NT2/D1 (cell line): ENCODE results near the gene CLK2.

Source experiments
- DNase-seq: peaks from one replicate; pipeline ENCODE4 v3.0.0-alpha.2; 2011; ENCODE audit warnings: low read depth, low spot score
- H3K27me3 ChIP-seq: 2 replicates; pipeline ENCODE4 v1.6.0; 2011; ENCODE audit warnings: mild to moderate bottlenecking; ENCODE audit not compliant: insufficient read length, insufficient read depth
- H3K36me3 ChIP-seq: 2 replicates; pipeline ENCODE4 v1.6.1; 2011; ENCODE audit warnings: mild to moderate bottlenecking, low read length, mixed read lengths; ENCODE audit not compliant: insufficient read depth, insufficient read length
- H3K4me1 ChIP-seq: 2 replicates; pipeline ENCODE4 v1.5.1; 2011; ENCODE audit not compliant: insufficient read depth, insufficient read length
- H3K4me3 ChIP-seq: 2 replicates; pipeline ENCODE4 v1.5.1; 2011; ENCODE audit warnings: low read depth; ENCODE audit not compliant: insufficient read length
- H3K9ac ChIP-seq: 2 replicates; pipeline ENCODE4 v1.6.0; 2011; ENCODE audit warnings: low read depth; ENCODE audit not compliant: insufficient read length
- H3K9me3 ChIP-seq: 2 replicates; pipeline ENCODE4 v1.5.1; 2011; ENCODE audit warnings: mild to moderate bottlenecking, low read length; ENCODE audit not compliant: insufficient read depth
- SUZ12 ChIP-seq: IDR thresholded peaks from 2 replicates; pipeline ENCODE4 v1.6.1; 2011; ENCODE audit not compliant: insufficient read length, insufficient read depth; ENCODE audit errors: extremely low read depth
- YY1 ChIP-seq: IDR thresholded peaks from 2 replicates; pipeline ENCODE4 v1.6.1; 2011; ENCODE audit not compliant: insufficient read length, insufficient read depth
- ZNF274 ChIP-seq: IDR thresholded peaks from 2 replicates; pipeline ENCODE4 v1.6.1; 2011; ENCODE audit warnings: mild to moderate bottlenecking, low read depth, low read length

The CLK2 gene

DNA sequence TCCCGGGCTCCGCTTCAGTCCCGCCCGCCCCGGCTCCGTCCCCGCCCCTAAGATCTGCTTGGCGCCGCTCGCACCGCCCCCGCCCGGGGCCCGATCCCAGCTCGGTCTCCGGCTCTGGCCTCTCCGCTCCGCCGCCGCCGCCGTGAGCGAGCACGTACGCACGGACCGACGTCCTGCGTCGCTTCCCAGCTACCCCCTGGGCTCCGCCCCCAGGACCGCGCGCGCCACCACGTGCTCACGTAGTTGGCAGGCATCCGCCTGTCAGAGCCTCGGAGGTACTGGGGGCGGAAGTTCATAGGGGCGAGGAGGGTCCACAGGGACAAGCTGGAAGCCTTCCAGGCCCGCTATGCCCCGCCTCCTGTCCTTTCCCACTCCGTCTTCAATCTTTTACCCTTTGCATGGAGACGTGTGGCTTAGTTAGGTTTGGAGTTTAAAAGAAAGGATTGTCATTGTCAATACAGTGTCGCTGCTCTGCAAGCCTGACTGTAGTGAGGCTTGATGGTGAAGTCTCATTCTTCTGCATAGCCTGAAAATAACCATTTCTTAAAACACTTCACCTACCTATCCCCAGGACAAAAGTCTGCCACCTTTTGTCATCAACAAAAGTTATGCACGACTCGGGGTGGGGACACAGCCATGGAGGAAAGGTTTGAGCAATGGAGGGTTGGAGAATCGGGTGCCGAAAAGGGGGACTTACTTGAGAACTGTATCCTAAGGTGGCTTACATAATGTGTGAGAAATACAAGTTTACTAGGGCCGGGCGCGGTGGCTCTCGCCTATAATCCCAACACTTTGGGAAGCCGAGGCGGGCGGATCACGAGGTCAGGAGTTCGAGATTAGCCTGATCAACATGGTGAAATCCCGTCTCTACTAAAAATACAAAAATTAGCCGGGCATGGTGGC lies at the start of gene CLK2:
Gene CLK2 (minus strand): TSS at position 162 of the 903 bp plus-strand sequence. CDS start 2,527 bp downstream, outside the sequence.
- peaks cover 11% of the 10 kb centered on the region for H3K9me3 ChIP-seq
- peaks cover 7% of the 10 kb centered on the region for H3K27me3 ChIP-seq
- H3K36me3 ChIP-seq: peaks cover 37% of the 10 kb centered on the region
- TF ChIP-seq SUZ12 (no peak), ZNF274 (no peak), YY1 (no peak)
- peak; percentile 99 for DNase-seq
- peak within 1 kb of the TSS; percentile 63 for H3K4me3 ChIP-seq
- H3K9ac ChIP-seq: peak within 1 kb of the TSS; percentile 87
- peaks cover 10% of the 10 kb centered on the region for H3K4me1 ChIP-seq

- no peak for DNase-seq
- TF ChIP-seq YY1: no peak
- TF ChIP-seq ZNF274: no peak
- TF ChIP-seq SUZ12: no peak
- H3K4me1 ChIP-seq: peaks cover 41% of the 10 kb centered on the region
- peaks cover 67% of the 10 kb centered on the region for H3K36me3 ChIP-seq
- H3K9ac ChIP-seq: peak overlapping the region; percentile 83
- H3K27me3 ChIP-seq: no peaks in the 10 kb centered on the region
- no peaks in the 10 kb centered on the region for H3K9me3 ChIP-seq
- peak overlapping the region; percentile 58 for H3K4me3 ChIP-seq
These were observed 49.3 kb upstream of the CLK2 start for GRCh38 chr1:155322571-155322952.

DNA sequence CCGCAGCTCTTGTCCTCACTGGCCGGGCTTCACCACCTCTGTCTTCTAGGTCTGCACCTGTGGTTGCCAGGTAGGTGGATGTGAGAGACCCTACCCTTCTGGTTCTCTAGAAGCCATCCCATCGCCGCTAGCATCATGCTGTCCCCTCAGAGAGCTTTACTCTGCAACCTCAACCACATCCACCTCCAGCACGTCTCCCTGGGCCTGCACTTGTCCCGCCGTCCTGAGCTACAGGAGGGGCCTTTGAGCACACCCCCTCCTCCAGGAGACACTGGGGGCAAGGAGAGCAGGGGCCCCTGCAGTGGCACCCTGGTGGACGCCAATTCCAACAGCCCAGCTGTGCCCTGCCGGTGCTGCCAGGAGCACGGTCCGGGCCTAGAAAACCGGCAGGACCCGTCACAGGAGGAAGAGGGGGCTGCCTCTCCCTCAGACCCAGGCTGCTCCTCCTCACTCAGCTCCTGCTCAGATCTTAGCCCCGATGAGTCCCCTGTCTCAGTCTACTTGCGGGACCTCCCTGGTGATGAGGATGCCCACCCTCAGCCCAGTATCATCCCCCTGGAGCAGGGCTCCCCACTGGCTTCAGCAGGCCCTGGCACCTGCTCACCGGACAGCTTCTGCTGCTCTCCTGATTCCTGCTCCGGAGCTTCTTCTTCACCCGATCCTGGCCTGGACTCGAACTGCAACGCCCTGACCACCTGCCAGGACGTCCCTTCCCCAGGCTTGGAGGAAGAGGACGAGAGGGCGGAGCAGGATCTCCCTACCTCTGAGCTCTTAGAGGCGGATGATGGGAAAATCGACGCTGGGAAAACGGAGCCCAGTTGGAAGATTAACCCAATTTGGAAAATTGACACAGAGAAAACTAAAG lies 48.6 kb upstream of the CLK2 start:
- Histone ChIP-seq H3K9ac (peak overlapping the region; percentile 83), H3K9me3 (no peaks in the 10 kb centered on the region), H3K4me1 (peaks cover 41% of the 10 kb centered on the region), H3K4me3 (peak overlapping the region; percentile 58), H3K27me3 (no peaks in the 10 kb centered on the region), H3K36me3 (peaks cover 68% of the 10 kb centered on the region)
- TF ChIP-seq ZNF274 (no peak), YY1 (no peak), SUZ12 (no peak)
- no peak for DNase-seq

- peaks cover 67% of the 10 kb centered on the region for H3K36me3 ChIP-seq
- H3K9ac ChIP-seq: peak within 1 kb of the TSS; percentile 64
- no peaks in the 10 kb centered on the region for H3K27me3 ChIP-seq
- no peak for TF ChIP-seq ZNF274
- TF ChIP-seq YY1: no peak
- no peak for TF ChIP-seq SUZ12
- H3K9me3 ChIP-seq: no peaks in the 10 kb centered on the region
- no peak for DNase-seq
- no peak within 1 kb of the TSS for H3K4me3 ChIP-seq
- H3K4me1 ChIP-seq: peaks cover 35% of the 10 kb centered on the region
These were observed 47.6 kb upstream of the CLK2 start, which contains the start of gene RUSC1 for GRCh38 chr1:155320661-155321617. Gene RUSC1, plus strand, starts transcription at chr1:155320894. Its CDS starts 880 bp downstream, at chr1:155321774.

DNA sequence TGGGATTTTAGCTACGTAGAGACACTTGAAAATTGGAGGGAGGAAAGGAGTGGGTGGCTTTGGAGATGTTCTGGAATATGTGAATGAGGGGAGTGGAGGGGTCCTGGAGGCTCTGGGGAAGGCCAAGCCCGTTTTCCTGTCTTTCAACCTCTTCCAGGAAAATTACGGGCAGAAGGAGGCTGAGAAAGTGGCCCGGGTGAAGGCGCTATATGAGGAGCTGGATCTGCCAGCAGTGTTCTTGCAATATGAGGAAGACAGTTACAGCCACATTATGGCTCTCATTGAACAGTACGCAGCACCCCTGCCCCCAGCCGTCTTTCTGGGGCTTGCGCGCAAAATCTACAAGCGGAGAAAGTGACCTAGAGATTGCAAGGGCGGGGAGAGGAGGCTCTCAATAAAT lies 46.9 kb upstream of the CLK2 start:
- Histone ChIP-seq H3K27me3 (no peaks in the 10 kb centered on the region), H3K9ac (no peak overlapping the region), H3K36me3 (peaks cover 60% of the 10 kb centered on the region), H3K9me3 (no peaks in the 10 kb centered on the region), H3K4me1 (peaks cover 28% of the 10 kb centered on the region), H3K4me3 (no peak overlapping the region)
- TF ChIP-seq ZNF274: no peak
- no peak for TF ChIP-seq SUZ12
- no peak for DNase-seq

- H3K9ac ChIP-seq: no peak overlapping the region
- peaks cover 64% of the 10 kb centered on the region for H3K36me3 ChIP-seq
- no peak for DNase-seq
- peaks cover 27% of the 10 kb centered on the region for H3K4me1 ChIP-seq
- no peaks in the 10 kb centered on the region for H3K27me3 ChIP-seq
- H3K4me3 ChIP-seq: no peak overlapping the region
- TF ChIP-seq YY1: no peak
- TF ChIP-seq SUZ12: no peak
- no peak for TF ChIP-seq ZNF274
- H3K9me3 ChIP-seq: no peaks in the 10 kb centered on the region
These were observed 46.2 kb upstream of the CLK2 start for GRCh38 chr1:155319536-155319935.
